ENCODE data around the gene ACTA1.

The ACTA1 gene

DNA sequence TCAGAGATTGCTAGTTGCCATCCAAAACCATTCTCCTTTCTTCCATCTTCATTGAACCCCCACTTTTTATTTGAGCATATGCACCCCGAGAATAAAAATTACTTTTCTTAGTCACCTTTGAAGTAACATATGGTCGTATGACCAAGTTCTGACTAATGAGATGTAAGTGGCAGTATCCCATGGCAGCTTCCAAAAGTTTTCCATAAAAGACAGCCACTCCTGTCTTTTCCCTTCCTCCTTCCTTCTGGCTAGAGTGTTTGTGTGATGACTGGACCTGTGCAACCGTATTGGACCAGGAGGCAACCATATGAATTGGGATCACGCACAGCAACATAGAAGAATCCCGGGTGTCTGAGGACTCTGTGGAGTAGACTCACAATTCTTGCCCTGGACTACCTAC, 49.9 kb downstream of the ACTA1 start:
- no peak for DNase-seq (ENCODE audit: low read depth)
- TF ChIP-seq, protein P1, sequence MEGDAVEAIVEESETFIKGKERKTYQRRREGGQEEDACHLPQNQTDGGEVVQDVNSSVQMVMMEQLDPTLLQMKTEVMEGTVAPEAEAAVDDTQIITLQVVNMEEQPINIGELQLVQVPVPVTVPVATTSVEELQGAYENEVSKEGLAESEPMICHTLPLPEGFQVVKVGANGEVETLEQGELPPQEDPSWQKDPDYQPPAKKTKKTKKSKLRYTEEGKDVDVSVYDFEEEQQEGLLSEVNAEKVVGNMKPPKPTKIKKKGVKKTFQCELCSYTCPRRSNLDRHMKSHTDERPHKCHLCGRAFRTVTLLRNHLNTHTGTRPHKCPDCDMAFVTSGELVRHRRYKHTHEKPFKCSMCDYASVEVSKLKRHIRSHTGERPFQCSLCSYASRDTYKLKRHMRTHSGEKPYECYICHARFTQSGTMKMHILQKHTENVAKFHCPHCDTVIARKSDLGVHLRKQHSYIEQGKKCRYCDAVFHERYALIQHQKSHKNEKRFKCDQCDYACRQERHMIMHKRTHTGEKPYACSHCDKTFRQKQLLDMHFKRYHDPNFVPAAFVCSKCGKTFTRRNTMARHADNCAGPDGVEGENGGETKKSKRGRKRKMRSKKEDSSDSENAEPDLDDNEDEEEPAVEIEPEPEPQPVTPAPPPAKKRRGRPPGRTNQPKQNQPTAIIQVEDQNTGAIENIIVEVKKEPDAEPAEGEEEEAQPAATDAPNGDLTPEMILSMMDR (conservative IDR thresholded peaks at IDR 0.05; ENCODE audit: low read length) = no peak
- no peak overlapping the region for H3K4me3 ChIP-seq (ENCODE audit: low read length)

DNA sequence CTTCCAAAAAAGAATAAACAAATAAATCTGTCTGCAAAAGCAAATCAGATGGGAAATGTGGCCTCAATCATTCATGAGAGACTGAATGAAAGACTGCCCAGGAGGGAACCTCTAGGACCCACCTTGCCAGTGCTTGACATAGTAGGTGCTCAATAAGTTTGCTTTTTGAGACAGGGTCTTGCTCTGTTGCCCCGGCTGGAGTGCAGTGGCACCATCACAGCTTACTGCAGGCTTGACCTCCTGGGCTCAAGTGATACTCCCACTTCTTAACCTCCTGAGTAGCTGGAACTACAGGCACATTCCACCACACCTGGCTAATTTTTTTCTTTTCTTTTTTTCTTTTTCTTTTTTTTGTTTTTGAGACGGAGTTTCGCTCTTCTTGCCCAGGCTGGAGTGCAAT, 50.7 kb downstream of the ACTA1 start:
- TF ChIP-seq, protein P1 (conservative IDR thresholded peaks at IDR 0.05; ENCODE audit: low read length) = no peak
- H3K4me3 ChIP-seq (ENCODE audit: low read length) = no peak overlapping the region
- DNase-seq (ENCODE audit: low read depth) = no peak
